B cell (primary cell): ENCODE data around the gene GFOD1. TPM values are rescaled to one million over a fixed set of nuclear protein-coding genes. Genes with fewer than 3 reads are reported as not detected.

Experiments used
- ATAC-seq: fragments of 200-7000 bp; cut with Tn5 transposase; one replicate; pipeline ENCODE4 v1.10.0; 2021; ENCODE audit warnings: low read depth, mild to moderate bottlenecking, moderate number of reproducible peaks, moderate library complexity
- CTCF ChIA-PET: fragments of 350-600 bp; sonication (Branson Sonifier 250); formaldehyde crosslinking; loops from one replicate; lab custom pipeline; 2021; ENCODE audit warnings: antibody characterized with exemption, inconsistent platforms; lab: Charles Lee
- POLR2A ChIA-PET: fragments of 350-600 bp; sonication (Branson Sonifier 250); formaldehyde crosslinking; loops from one replicate; lab custom pipeline; 2021; ENCODE audit warnings: antibody characterized with exemption; lab: Charles Lee
- DNase-seq: peaks from one replicate; pipeline ENCODE4 v3.0.0; 2013
- H2AFZ ChIP-seq: 2 replicates; pipeline ENCODE4 v1.6.1; 2012; ENCODE audit warnings: mild to moderate bottlenecking, low read depth, low read length; ENCODE audit not compliant: insufficient read depth, poor library complexity, severe bottlenecking
- H3K27ac ChIP-seq, 2 donors: 1 replicate in 1 of 2; 2 replicates in 1 of 2; pipeline ENCODE4 v1.5.1; 2012 to 2013; ENCODE audit warnings: low read length in 2 of 2, mild to moderate bottlenecking in 2 of 2, moderate library complexity in 1 of 2
- H3K27me3 ChIP-seq, 4 experiments: fragments of 200-600 bp in 1 of 4; sonication (generic) in 1 of 4; replicated peaks in 1 of 4; 1 replicate in 2 of 4; 2 replicates in 2 of 4; pipeline versions ENCODE4 v1.6.1 to v1.7.0; 2013 to 2016; ENCODE audit warnings: low read length in 3 of 4, mild to moderate bottlenecking in 2 of 4, mixed read lengths in 1 of 4, moderate library complexity in 1 of 4; ENCODE audit not compliant: insufficient read depth in 4 of 4, control insufficient read depth in 3 of 4; ENCODE audit errors: control extremely low read depth in 1 of 4
- H3K36me3 ChIP-seq, 2 experiments: replicated peaks in 1 of 2; 1 replicate in 1 of 2; 2 replicates in 1 of 2; pipeline versions ENCODE4 v1.6.1 to v1.7.1; 2013; ENCODE audit warnings: low read length in 1 of 2; ENCODE audit not compliant: insufficient read depth in 2 of 2, control insufficient read depth in 1 of 2; ENCODE audit errors: control extremely low read depth in 1 of 2, extremely low read depth in 1 of 2
- H3K4me1 ChIP-seq, 2 donors: fragments of 200-600 bp in 1 of 2; sonication (generic) in 1 of 2; 1 replicate in 1 of 2; 2 replicates in 1 of 2; pipeline versions ENCODE4 v1.5.1 to v1.6.1; 2013 to 2017; ENCODE audit warnings: low read length in 2 of 2; ENCODE audit not compliant: control insufficient read depth in 2 of 2, insufficient read depth in 2 of 2
- H3K4me2 ChIP-seq: replicated peaks from 2 replicates; pipeline ENCODE3; 2012; ENCODE audit warnings: mild to moderate bottlenecking, low read depth, low read length; ENCODE audit not compliant: poor library complexity, severe bottlenecking
- H3K4me3 ChIP-seq, 5 experiments: fragments of 200-600 bp in 1 of 5; sonication (generic) in 1 of 5; 1 replicate in 3 of 5; 2 replicates in 2 of 5; pipeline versions ENCODE4 v1.5.1 to v1.7.0; 2011 to 2016; ENCODE audit warnings: low read length in 4 of 5, mild to moderate bottlenecking in 4 of 5, low read depth in 2 of 5, control low read depth in 1 of 5, moderate library complexity in 1 of 5; ENCODE audit not compliant: insufficient read depth in 1 of 5; ENCODE audit errors: control extremely low read depth in 1 of 5, extremely low read depth in 1 of 5
- H3K79me2 ChIP-seq: fragments of 200-600 bp; sonication (generic); one replicate; pipeline ENCODE4 v1.6.0; 2016; ENCODE audit warnings: low read length; ENCODE audit not compliant: control insufficient read depth, insufficient read depth
- H3K9ac ChIP-seq: fragments of 200-600 bp; sonication (generic); 2 replicates; pipeline ENCODE4 v1.6.1; 2017; ENCODE audit warnings: mild to moderate bottlenecking, low read length, moderate library complexity
- H3K9me3 ChIP-seq, 3 donors: one replicate each; pipeline versions ENCODE4 v1.6.1 to v1.7.1; 2013; ENCODE audit warnings: low read length in 2 of 3; ENCODE audit not compliant: control insufficient read depth in 2 of 3, insufficient read depth in 1 of 3; ENCODE audit errors: control extremely low read depth in 1 of 3
- H4K20me1 ChIP-seq: 2 replicates; pipeline ENCODE4 v1.6.0; 2012; ENCODE audit warnings: mild to moderate bottlenecking, low read length; ENCODE audit not compliant: insufficient read depth, control insufficient read depth, poor library complexity, severe bottlenecking
- H3K27ac Mint-ChIP-seq: one replicate; pipeline ENCODE4 v1.8.0; 2021; ENCODE audit warnings: mixed read lengths
- H3K27me3 Mint-ChIP-seq: one replicate; pipeline ENCODE4 v1.8.0; 2021; ENCODE audit warnings: mixed read lengths
- H3K4me1 Mint-ChIP-seq: one replicate; pipeline ENCODE4 v1.8.0; 2021; ENCODE audit warnings: mixed read lengths
- H3K4me3 Mint-ChIP-seq: one replicate; pipeline ENCODE4 v1.8.0; 2021; ENCODE audit warnings: mixed read lengths
- H3K9me3 Mint-ChIP-seq: one replicate; pipeline ENCODE4 v1.8.0; 2022; ENCODE audit warnings: mixed read lengths; ENCODE audit not compliant: insufficient read depth
- CTCF ChIP-seq: fragments of 200-600 bp; IDR thresholded peaks from one replicate; pipeline ENCODE4 v1.8.0; 2022; ENCODE audit warnings: antibody characterized with exemption, mild to moderate bottlenecking
- EZH2 ChIP-seq: IDR thresholded peaks from 2 replicates; pipeline ENCODE4 v1.6.1; 2012; ENCODE audit warnings: borderline replicate concordance, low read depth, mild to moderate bottlenecking, moderate library complexity, low read length; ENCODE audit not compliant: insufficient read depth, poor library complexity, severe bottlenecking
- WGBS: methylation state at CpG from one replicate; pipeline ENCODE4 v1.1.5; 2013; ENCODE audit warnings: missing lambda C conversion rate; ENCODE audit not compliant: insufficient coverage; 5-methylcytosine and 5-hydroxymethylcytosine counted together
- intact Hi-C: fragments of 100-400 bp; cut with micrococcal nuclease; formaldehyde crosslinking; loops from one replicate; pipeline ENCODE4 v1.10.0; 2022
- polyA plus RNA-seq: library from polyadenylated mRNA; depleted of rRNA; stranded (reverse); fragments of >200 nt; gene quantifications from 2 replicates; pipeline ENCODE4 v1.2.3, GENCODE V29; 2012
- total RNA-seq, 2 donors: library from RNA; stranded (reverse); fragments of 120-200 nt in 1 of 2; gene quantifications; 1 replicate in 1 of 2; 2 replicates in 1 of 2; pipeline versions ENCODE4 v1.2.3 to v1.2.4, GENCODE V29; 2013 to 2022

Gene GFOD1
- total and polyA plus RNA-seq, 2 donors (not counting 1 experiment from before 2014, with no cell fraction given): 8.3 to 42.4 TPM

GRCh38 chr6:13369591-13369990 lies 117.8 kb downstream of the GFOD1 start:
- TF ChIP-seq EZH2 (no peak), CTCF (no peak)
- Histone ChIP-seq H4K20me1 (no peaks in the 10 kb centered on the region), H3K79me2 (peaks cover 13% of the 10 kb centered on the region), H3K36me3 (peaks cover 0 to 7% of the 10 kb centered on the region in 2 experiments), H3K4me3 (no peak overlapping the region), H3K27me3 (no peaks in the 10 kb centered on the region), H2AFZ (no peak overlapping the region), H3K9me3 (no peaks in the 10 kb centered on the region), H3K4me1 (peaks cover 9 to 18% of the 10 kb centered on the region in 2 donors), H3K4me2 (no peak overlapping the region), H3K27ac (no peak overlapping the region), H3K9ac (no peak overlapping the region)
- WGBS: no CpG with 5 or more reads among the region's 1 CpG
- Mint-ChIP-seq H3K9me3 (no peaks in the 10 kb centered on the region), H3K4me3 (no peak overlapping the region), H3K27me3 (no peaks in the 10 kb centered on the region), H3K4me1 (peaks cover 33% of the 10 kb centered on the region), H3K27ac (no peak overlapping the region)
- ChIA-PET CTCF (interaction anchor here (1.1 kb wide), 1 partner anchor 10 kb away, joined by 3 read pairs; no protein-coding TSS in a partner anchor), POLR2A (no interaction called here)
- DNase-seq (no peak), ATAC-seq (no peak)
- intact Hi-C loops: no loop called here

GRCh38 chr6:13368731-13369115 lies 118.7 kb downstream of the GFOD1 start:
- Mint-ChIP-seq H3K27ac (no peak overlapping the region), H3K4me1 (peaks cover 40% of the 10 kb centered on the region), H3K9me3 (no peaks in the 10 kb centered on the region), H3K4me3 (no peak overlapping the region), H3K27me3 (no peaks in the 10 kb centered on the region)
- ATAC-seq: peak; percentile 33
- DNase-seq: no peak
- H3K4me3 ChIP-seq: no peak overlapping the region
- no peak overlapping the region for H3K4me2 ChIP-seq
- H3K9ac ChIP-seq: no peak overlapping the region
- intact Hi-C loops: no loop called here
- peaks cover 20% of the 10 kb centered on the region for H3K79me2 ChIP-seq
- no peak overlapping the region for H3K27ac ChIP-seq
- no peaks in the 10 kb centered on the region for H3K9me3 ChIP-seq
- no peaks in the 10 kb centered on the region for H4K20me1 ChIP-seq
- no peak overlapping the region for H2AFZ ChIP-seq
- peaks cover 0 to 7% of the 10 kb centered on the region in 2 experiments for H3K36me3 ChIP-seq
- ChIA-PET CTCF (interaction anchor here (1.0 kb wide), 1 partner anchor 11 kb away, joined by 3 read pairs; no protein-coding TSS in a partner anchor), POLR2A (no interaction called here)
- TF ChIP-seq EZH2: no peak
- no peak for TF ChIP-seq CTCF
- no peaks in the 10 kb centered on the region for H3K27me3 ChIP-seq
- H3K4me1 ChIP-seq: peaks cover 18 to 26% of the 10 kb centered on the region in 2 donors
